ENCODE data around the gene FAXC.
"Not testable (repeated sequence)": the region's sequence is repeated elsewhere in the genome, so short reads cannot be mapped to it uniquely, and the experiment has no call there.

Gene FAXC

GRCh38 chr6:99285881-99286280, 63.6 kb downstream of the FAXC start:
- DNase-seq (ENCODE audit: low spot score), result no peak

- peak; percentile 42 for DNase-seq (ENCODE audit: low spot score)
Measured at GRCh38 chr6:99282479-99283062, 66.9 kb downstream of the FAXC start.

GRCh38 chr6:99276747-99277146, 72.7 kb downstream of the FAXC start:
- no peak for DNase-seq (ENCODE audit: low spot score)

GRCh38 chr6:99270826-99271225, 78.6 kb downstream of the FAXC start:
- DNase-seq (ENCODE audit: low spot score), result no peak

- no peak for DNase-seq (ENCODE audit: low spot score)
Measured at GRCh38 chr6:99270030-99270429, 79.4 kb downstream of the FAXC start.

GRCh38 chr6:99269207-99269606, 80.3 kb downstream of the FAXC start:
- DNase-seq (ENCODE audit: low spot score), result no peak

- not testable (repeated sequence) for DNase-seq (ENCODE audit: low spot score)
Measured at GRCh38 chr6:99266996-99267395, 82.5 kb downstream of the FAXC start.

GRCh38 chr6:99265447-99265846, 84.0 kb downstream of the FAXC start:
- DNase-seq (ENCODE audit: low spot score), result not testable (repeated sequence)

- DNase-seq (ENCODE audit: low spot score), result no peak
Measured at GRCh38 chr6:99254616-99255550, 94.6 kb downstream of the FAXC start.

GRCh38 chr6:99253271-99253670, 96.2 kb downstream of the FAXC start:
- no peak for DNase-seq (ENCODE audit: low spot score)

GRCh38 chr6:99252421-99252820, 97.1 kb downstream of the FAXC start:
- DNase-seq (ENCODE audit: low spot score), result no peak

GRCh38 chr6:99250476-99250875, 99.0 kb downstream of the FAXC start:
- no peak for DNase-seq (ENCODE audit: low spot score)

- no peak for DNase-seq (ENCODE audit: low spot score)
Measured at GRCh38 chr6:99246602-99247001, 102.9 kb downstream of the FAXC start.

GRCh38 chr6:99241905-99242534, 107.5 kb downstream of the FAXC start:
- DNase-seq (ENCODE audit: low spot score), result peak; percentile 37

- DNase-seq (ENCODE audit: low spot score), result no peak
Measured at GRCh38 chr6:99236010-99236409, 113.5 kb downstream of the FAXC start.

GRCh38 chr6:99233219-99233618, 116.3 kb downstream of the FAXC start:
- no peak for DNase-seq (ENCODE audit: low spot score)

GRCh38 chr6:99232056-99232455, 117.4 kb downstream of the FAXC start:
- DNase-seq (ENCODE audit: low spot score), result no peak

GRCh38 chr6:99225172-99225571, 124.3 kb downstream of the FAXC start:
- DNase-seq (ENCODE audit: low spot score), result no peak
